Natural killer cell (primary cell): ENCODE measurements around the gene TAAR2. TPM values are rescaled to one million over a fixed set of nuclear protein-coding genes. Genes with fewer than 3 reads are reported as not detected.

Experiments
- ATAC-seq, 3 donors: fragments of 150-1000 bp in 2 of 3; fragments of 200-7000 bp in 1 of 3; cut with Tn5 transposase; 1 replicate in 1 of 3; 2 replicates in 2 of 3; pipeline ENCODE4 v1.10.0; 2021; ENCODE audit warnings: mild to moderate bottlenecking in 2 of 3, moderate library complexity in 2 of 3
- DNase-seq, 2 donors: peaks; one replicate each; pipeline versions ENCODE4 v3.0.0 to v3.0.0-alpha.2; 2013 to 2021; ENCODE audit warnings: mixed read lengths in 1 of 2
- H3K27ac ChIP-seq: one replicate; pipeline ENCODE4 v1.5.1; 2013; ENCODE audit warnings: mild to moderate bottlenecking, low read length
- H3K27me3 ChIP-seq: one replicate; pipeline ENCODE4 v1.6.1; 2013; ENCODE audit warnings: low read length; ENCODE audit not compliant: control insufficient read depth, insufficient read depth
- H3K36me3 ChIP-seq: one replicate; pipeline ENCODE4 v1.6.1; 2013; ENCODE audit warnings: low read length; ENCODE audit not compliant: control insufficient read depth, insufficient read depth
- H3K4me1 ChIP-seq: one replicate; pipeline ENCODE4 v1.6.1; 2013; ENCODE audit warnings: low read length; ENCODE audit not compliant: control insufficient read depth, insufficient read depth
- H3K4me3 ChIP-seq: one replicate; pipeline ENCODE4 v1.5.1; 2013; ENCODE audit warnings: low read length
- H3K9me3 ChIP-seq: one replicate; pipeline ENCODE4 v1.6.1; 2013; ENCODE audit warnings: low read length; ENCODE audit not compliant: control insufficient read depth, insufficient read depth
- H3K27ac Mint-ChIP-seq, 2 donors: one replicate each; pipeline ENCODE4 v1.8.0; 2022; ENCODE audit warnings: mild to moderate bottlenecking in 2 of 2, mixed read lengths in 2 of 2, moderate library complexity in 1 of 2
- H3K27me3 Mint-ChIP-seq, 2 donors: one replicate each; pipeline ENCODE4 v1.8.0; 2022; ENCODE audit warnings: low read depth in 2 of 2, mixed read lengths in 2 of 2
- H3K36me3 Mint-ChIP-seq: one replicate; pipeline ENCODE4 v1.8.0; 2022; ENCODE audit warnings: mixed read lengths
- H3K4me1 Mint-ChIP-seq, 2 donors: one replicate each; pipeline ENCODE4 v1.8.0; 2022; ENCODE audit warnings: mixed read lengths in 2 of 2
- H3K4me3 Mint-ChIP-seq: one replicate; pipeline ENCODE4 v1.8.0; 2022; ENCODE audit warnings: mild to moderate bottlenecking, moderate library complexity, mixed read lengths
- H3K9me3 Mint-ChIP-seq, 2 donors: one replicate each; pipeline ENCODE4 v1.8.0; 2022; ENCODE audit warnings: mixed read lengths in 2 of 2
- WGBS: methylation state at CpG from one replicate; pipeline ENCODE4 v1.1.7; 2013; ENCODE audit warnings: missing lambda C conversion rate; ENCODE audit not compliant: insufficient coverage; 5-methylcytosine and 5-hydroxymethylcytosine counted together
- intact Hi-C: fragments of 100-400 bp; cut with micrococcal nuclease; formaldehyde crosslinking; loops from one replicate; pipeline ENCODE4 v1.14.2; 2022
- total RNA-seq, 4 donors: library from RNA; stranded (reverse); fragments of 120-200 nt in 1 of 4; gene quantifications; one replicate each; pipeline versions ENCODE4 v1.2.3 to v1.2.4, GENCODE V29; 2013 to 2022
- TF ChIP-seq, protein P1 (sequence below): fragments of 200-600 bp; IDR thresholded peaks from one replicate; pipeline ENCODE4 v1.8.0; 2022; ENCODE audit warnings: antibody characterized with exemption

Gene TAAR2
- total RNA-seq, 3 donors from 2014 or later (not counting 1 experiment from before 2014, with no cell fraction given), result not detected

DNA sequence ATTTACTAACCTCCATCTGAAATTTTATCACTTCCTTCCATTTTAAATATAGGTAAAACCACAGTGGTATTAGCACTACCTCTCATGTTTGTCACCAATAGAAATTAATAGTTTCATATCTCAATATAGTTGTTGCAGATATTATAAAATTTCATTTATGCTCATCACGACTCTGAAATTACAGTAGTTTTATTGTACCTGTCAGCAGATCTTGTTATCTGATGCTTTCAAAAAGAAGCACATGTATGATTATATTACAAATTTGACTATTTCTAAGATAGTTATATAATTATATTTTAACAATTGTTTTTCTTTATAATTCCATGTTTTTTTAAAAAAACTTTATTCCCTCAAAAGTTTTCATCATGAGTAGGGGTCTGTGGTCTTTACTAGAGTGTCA, 39.4 kb downstream of the TAAR2 start:
- Mint-ChIP-seq H3K9me3 (no peaks in the 10 kb centered on the region), H3K27ac (no peak overlapping the region), H3K4me1 (no peaks in the 10 kb centered on the region), H3K27me3 (peaks cover 11 to 30% of the 10 kb centered on the region in 2 donors), H3K36me3 (no peaks in the 10 kb centered on the region), H3K4me3 (no peak overlapping the region)
- no peak for ATAC-seq
- Histone ChIP-seq H3K9me3 (no peaks in the 10 kb centered on the region), H3K27ac (no peak overlapping the region), H3K4me3 (no peak overlapping the region), H3K4me1 (no peaks in the 10 kb centered on the region), H3K36me3 (no peaks in the 10 kb centered on the region), H3K27me3 (no peaks in the 10 kb centered on the region)
- no CpG with 5 or more reads among the region's 1 CpG for WGBS
- intact Hi-C loops, result no loop called here
- TF ChIP-seq, protein P1, sequence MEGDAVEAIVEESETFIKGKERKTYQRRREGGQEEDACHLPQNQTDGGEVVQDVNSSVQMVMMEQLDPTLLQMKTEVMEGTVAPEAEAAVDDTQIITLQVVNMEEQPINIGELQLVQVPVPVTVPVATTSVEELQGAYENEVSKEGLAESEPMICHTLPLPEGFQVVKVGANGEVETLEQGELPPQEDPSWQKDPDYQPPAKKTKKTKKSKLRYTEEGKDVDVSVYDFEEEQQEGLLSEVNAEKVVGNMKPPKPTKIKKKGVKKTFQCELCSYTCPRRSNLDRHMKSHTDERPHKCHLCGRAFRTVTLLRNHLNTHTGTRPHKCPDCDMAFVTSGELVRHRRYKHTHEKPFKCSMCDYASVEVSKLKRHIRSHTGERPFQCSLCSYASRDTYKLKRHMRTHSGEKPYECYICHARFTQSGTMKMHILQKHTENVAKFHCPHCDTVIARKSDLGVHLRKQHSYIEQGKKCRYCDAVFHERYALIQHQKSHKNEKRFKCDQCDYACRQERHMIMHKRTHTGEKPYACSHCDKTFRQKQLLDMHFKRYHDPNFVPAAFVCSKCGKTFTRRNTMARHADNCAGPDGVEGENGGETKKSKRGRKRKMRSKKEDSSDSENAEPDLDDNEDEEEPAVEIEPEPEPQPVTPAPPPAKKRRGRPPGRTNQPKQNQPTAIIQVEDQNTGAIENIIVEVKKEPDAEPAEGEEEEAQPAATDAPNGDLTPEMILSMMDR, result no peak
- no peak for DNase-seq

GRCh38 chr6:132571774-132572173, 52.3 kb downstream of the TAAR2 start:
- TF ChIP-seq, protein P1, result no peak
- no peak overlapping the region for H3K4me3 Mint-ChIP-seq
- H3K27ac ChIP-seq, result no peak overlapping the region

DNA sequence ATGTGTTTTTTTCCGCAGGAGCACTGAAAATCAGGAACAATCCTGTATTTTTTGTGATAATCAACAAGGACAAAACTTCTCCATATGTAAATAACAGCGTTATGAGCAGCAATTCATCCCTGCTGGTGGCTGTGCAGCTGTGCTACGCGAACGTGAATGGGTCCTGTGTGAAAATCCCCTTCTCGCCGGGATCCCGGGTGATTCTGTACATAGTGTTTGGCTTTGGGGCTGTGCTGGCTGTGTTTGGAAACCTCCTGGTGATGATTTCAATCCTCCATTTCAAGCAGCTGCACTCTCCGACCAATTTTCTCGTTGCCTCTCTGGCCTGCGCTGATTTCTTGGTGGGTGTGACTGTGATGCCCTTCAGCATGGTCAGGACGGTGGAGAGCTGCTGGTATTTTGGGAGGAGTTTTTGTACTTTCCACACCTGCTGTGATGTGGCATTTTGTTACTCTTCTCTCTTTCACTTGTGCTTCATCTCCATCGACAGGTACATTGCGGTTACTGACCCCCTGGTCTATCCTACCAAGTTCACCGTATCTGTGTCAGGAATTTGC, 53.8 kb downstream of the TAAR2 start, which contains the start of gene TAAR6:
Gene TAAR6 (plus strand): TSS at position 102 of the 557 bp plus-strand sequence. CDS start 0 bp downstream, at position 102.
- peaks cover 13 to 54% of the 10 kb centered on the region in 2 donors for H3K27me3 Mint-ChIP-seq
- H3K4me3 Mint-ChIP-seq, result no peak within 1 kb of the TSS
- no peak for DNase-seq
- no peaks in the 10 kb centered on the region for H3K9me3 Mint-ChIP-seq
- intact Hi-C loops, result no loop called here
- no peak for ATAC-seq
- H3K36me3 ChIP-seq, result no peaks in the 10 kb centered on the region
- H3K27ac ChIP-seq, result no peak within 1 kb of the TSS
- 93% methylated on average over 15 of the region's 15 CpGs for WGBS
- H3K4me3 ChIP-seq, result no peak within 1 kb of the TSS
- H3K4me1 Mint-ChIP-seq, result no peaks in the 10 kb centered on the region
- H3K36me3 Mint-ChIP-seq, result no peaks in the 10 kb centered on the region
- peaks cover 9% of the 10 kb centered on the region for H3K27me3 ChIP-seq
- H3K27ac Mint-ChIP-seq, result no peak within 1 kb of the TSS
- no peaks in the 10 kb centered on the region for H3K9me3 ChIP-seq
- no peaks in the 10 kb centered on the region for H3K4me1 ChIP-seq
- TF ChIP-seq, protein P1, result no peak

More at GRCh38 chr6:132571774-132572173, 52.3 kb downstream of the TAAR2 start:
- Mint-ChIP-seq H3K27ac (no peak overlapping the region), H3K27me3 (peaks cover 13 to 44% of the 10 kb centered on the region in 2 donors), H3K4me1 (no peaks in the 10 kb centered on the region), H3K36me3 (no peaks in the 10 kb centered on the region), H3K9me3 (no peaks in the 10 kb centered on the region)
- intact Hi-C loops, result no loop called here
- H3K36me3 ChIP-seq, result no peaks in the 10 kb centered on the region
- H3K4me1 ChIP-seq, result no peaks in the 10 kb centered on the region
- peaks cover 9% of the 10 kb centered on the region for H3K27me3 ChIP-seq
- H3K9me3 ChIP-seq, result no peaks in the 10 kb centered on the region
- no peak for DNase-seq
- ATAC-seq, result no peak
- no peak overlapping the region for H3K4me3 ChIP-seq

DNA sequence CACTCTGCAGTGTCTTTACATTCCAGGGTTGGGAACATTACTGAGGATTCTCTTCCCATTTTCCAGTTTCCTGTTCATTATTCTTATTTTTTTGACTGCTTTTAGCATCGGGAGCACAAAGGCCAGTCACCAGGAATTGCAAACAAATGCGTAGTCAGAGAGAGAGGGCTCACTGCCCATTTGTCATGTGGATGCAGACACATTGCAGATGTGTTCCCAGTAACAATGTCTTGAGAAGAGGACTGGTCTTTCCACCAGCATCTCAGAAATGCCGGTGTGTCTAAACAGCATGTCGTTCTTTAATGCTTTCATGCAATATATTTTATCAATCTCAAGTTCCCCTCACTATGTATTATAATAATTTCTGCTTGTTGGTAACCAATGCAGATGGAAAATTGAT, 54.9 kb downstream of the TAAR2 start:
- Mint-ChIP-seq H3K27me3 (peaks cover 13 to 50% of the 10 kb centered on the region in 2 donors), H3K4me1 (no peaks in the 10 kb centered on the region), H3K9me3 (no peaks in the 10 kb centered on the region), H3K36me3 (no peaks in the 10 kb centered on the region), H3K4me3 (no peak overlapping the region), H3K27ac (no peak overlapping the region)
- no peak overlapping the region for H3K4me3 ChIP-seq
- no peaks in the 10 kb centered on the region for H3K9me3 ChIP-seq
- TF ChIP-seq, protein P1, result no peak
- H3K4me1 ChIP-seq, result no peaks in the 10 kb centered on the region
- peaks cover 9% of the 10 kb centered on the region for H3K27me3 ChIP-seq
- 93% methylated on average over 3 of the region's 4 CpGs for WGBS
- no peak for ATAC-seq
- DNase-seq, result no peak
- intact Hi-C loops, result no loop called here
- no peak overlapping the region for H3K27ac ChIP-seq
- H3K36me3 ChIP-seq, result no peaks in the 10 kb centered on the region
